T follicular helper cell (primary cell): ENCODE results near the gene RPL27.
A peak's percentile ranks its signal among the peaks of the same experiment; 100 is the strongest.

Experiments used
- DNase-seq: peaks from one replicate; pipeline ENCODE4 v3.0.0-alpha.2; 2020; ENCODE audit warnings: low read depth

RPL27 gene

DNA sequence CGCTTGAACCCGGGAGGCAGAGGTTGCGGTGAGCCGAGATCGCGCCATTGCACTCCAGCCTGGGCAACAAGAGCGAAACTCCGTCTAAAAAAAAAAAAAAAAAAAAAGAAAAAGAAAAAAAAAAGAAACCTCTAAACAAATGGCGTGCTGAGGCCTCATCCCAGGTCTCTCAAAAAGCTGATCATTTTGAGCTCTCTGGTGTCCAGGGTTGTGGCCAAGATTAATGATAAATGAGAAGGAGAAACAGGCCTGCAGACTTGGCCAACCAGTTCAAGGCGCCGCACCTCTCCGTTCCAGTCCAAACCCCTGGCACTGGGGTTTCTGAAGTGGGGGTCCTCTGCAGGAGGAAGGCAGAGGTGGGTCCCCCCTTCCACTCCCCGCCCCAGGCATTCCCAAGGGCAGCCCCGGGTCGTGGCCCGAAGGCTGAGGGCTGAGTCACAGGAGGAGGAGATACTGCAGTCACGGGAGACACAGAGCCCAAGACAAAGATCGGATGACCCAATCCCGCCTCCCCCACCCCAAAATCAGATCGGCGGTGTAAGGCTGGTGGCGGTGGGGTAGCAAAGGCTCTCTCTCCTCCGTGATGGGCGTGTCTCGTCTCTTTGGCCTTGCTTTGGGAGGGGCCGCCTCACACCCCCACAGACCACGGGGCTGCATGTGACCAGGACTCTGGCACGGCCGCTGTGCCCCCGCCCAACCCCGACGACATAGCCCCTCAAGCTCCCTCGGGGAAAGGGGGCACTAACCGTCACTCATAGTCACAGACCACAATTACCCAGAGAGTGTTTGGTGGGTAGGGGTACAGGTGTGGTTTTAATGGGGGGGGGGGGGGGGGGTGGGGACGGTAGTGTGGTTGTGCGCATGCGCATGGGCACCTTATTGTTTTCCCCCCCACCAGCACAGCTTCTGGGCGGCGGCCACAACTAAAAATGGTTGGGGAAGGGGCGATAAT lies 22.8 kb downstream of the RPL27 start:
- DNase-seq, result no peak

DNA sequence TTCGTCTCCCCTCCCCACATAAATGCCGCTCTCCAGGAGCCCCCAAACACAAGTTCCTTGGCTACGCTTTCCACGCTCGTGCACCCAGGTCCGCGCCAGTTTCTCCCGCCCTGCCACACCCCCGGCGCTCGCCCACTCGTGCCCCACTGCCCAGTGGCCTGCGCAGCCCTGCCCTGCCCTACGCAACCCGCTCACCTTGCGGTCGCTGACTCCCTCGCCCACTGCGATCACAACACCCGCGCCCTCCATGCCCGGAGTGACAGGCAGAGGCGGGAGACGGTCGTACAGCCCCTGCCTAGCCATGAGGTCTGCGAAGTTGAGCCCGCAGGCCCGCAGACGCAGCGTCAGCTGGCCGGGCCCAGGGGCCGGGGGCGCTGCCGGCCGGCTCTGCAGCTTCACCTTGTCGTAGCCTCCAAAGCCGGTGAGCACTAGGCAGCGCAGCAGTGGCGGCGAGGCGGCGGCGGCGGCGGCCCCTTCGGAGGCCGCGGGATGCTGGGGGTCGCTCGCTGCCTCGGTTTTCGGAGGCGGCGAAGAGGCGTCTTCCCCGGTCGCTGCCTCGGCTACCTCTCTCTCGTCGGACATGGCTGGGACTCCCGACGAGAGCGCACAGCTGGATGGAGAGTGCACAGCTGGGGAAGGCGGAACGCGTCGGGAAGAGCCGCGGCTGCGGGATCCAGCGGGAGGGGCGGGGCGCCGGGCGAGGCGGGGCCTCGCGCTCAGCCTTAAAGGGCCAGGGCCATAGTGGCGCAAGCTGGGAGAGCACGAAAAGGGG lies 23.7 kb downstream of the RPL27 start, which contains the start of gene VAT1:
Gene VAT1, minus strand, starts transcription at position 645 of the 772 bp plus-strand sequence. Its CDS starts 63 bp downstream, at position 582.
- DNase-seq, result peak; percentile 50

DNA sequence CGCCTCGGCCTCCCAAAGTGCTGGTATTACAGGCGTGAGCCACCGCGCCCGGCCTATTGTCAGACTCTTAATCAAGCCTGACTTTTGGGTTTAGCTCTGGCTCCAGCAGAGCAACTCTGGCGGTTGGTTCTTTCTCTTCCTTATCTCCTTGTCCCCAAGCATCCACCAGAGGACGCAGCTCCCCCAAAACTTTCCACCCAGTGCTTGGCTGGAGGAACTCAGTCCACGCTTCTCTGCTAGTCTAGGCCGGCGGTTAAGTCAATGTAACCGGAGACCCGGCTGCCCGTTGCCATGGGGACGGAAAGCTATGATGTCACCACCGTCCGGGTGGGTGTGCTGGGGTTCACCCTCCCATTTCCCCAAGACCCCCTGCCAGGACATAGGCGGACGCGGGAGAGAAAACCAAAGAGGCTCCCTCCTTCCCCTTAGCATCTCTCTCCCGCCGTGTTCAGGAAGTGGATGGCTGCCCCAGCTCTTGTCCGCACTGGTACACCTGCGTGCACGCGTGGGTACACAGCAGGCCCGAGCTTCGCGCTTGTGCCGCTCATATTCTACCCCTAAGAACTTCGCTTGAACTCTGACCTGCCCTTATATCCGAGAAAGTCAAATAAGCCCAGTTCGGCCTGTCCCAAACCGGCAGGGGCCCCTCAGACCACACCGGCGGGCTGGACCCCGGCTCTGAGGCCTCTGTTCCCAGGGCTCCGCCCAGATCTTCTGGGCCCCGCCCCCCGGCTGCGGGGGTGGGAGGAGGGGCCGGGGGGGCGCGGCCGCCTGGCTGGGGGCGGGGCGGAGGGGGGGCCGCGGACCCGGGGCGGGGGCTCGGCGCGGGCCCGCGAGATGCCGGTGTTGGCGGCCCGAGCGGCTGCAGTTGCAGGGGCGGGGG lies 26.4 kb downstream of the RPL27 start, which contains the start of gene RND2:
Gene RND2, plus strand, starts transcription at position 825 of the 883 bp plus-strand sequence. CDS start 117 bp downstream, outside the sequence.
- peak; percentile 71 for DNase-seq

DNA sequence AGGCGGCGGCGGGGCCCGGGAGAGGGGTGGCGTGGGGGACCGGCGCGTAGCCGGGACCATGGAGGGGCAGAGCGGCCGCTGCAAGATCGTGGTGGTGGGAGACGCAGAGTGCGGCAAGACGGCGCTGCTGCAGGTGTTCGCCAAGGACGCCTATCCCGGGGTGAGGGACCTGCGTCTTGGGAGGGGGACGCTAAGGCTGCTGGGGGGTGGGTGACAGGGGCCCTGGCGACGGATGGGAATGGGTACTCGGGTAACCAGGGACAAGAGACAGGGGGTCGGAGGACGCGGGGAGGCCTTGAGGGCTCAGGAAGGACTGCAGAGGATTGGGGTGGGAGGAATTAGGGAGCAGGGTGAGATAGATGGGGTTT lies 27.1 kb downstream of the RPL27 start:
- DNase-seq, result no peak

DNA sequence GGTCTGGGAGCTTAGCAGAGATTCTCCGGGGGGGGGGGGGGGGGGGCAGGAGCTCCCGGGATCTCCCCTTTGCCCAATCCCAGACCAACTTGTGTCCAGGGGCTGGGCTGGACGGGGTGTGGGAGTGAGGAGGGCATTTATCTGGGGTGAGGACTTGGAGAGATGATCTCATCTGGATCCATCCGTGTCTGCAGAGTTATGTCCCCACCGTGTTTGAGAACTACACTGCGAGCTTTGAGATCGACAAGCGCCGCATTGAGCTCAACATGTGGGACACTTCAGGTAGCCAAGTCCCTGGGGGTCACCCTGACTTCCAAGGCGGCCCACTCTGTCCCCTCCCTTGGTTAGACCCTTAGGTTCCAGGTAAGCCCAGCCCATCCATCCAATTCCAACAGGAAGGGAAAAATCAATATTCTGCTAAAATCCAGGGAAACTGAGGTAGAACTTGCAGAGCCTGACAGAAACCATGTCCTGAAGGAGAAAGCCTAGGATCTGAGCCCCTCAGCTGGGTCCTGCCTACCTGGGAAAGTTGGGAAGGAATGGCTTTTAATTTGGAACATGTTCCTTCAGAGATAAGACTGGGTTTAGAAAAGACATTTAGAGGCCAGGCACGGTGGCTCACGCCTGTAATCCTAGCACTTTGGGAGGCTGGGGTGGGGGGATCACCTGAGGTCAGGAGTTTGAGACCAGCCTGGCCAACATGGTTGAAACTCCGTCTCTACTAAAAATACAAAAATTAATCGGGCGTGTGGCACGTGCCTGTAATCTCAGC lies 27.7 kb downstream of the RPL27 start:
- DNase-seq, result no peak

DNA sequence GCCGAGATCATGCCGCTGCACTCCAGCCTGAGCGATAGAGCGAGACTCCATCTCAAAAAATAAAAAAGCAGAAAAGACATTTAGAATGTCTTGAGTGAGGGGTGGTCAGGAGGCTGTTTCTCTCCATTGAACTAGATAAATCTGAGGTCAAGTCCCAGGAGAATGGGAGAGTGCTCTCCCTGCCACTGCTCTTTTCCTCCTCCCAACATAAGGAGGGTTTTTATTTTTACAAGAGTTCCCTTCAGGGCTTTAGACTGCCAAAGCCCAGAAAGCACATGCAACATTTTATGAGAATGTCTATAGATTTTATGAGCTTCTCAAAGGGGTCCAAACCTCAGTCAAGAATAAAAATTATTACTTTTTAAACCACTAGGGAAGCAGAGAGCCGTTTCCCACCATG lies 28.4 kb downstream of the RPL27 start:
- DNase-seq, result no peak

DNA sequence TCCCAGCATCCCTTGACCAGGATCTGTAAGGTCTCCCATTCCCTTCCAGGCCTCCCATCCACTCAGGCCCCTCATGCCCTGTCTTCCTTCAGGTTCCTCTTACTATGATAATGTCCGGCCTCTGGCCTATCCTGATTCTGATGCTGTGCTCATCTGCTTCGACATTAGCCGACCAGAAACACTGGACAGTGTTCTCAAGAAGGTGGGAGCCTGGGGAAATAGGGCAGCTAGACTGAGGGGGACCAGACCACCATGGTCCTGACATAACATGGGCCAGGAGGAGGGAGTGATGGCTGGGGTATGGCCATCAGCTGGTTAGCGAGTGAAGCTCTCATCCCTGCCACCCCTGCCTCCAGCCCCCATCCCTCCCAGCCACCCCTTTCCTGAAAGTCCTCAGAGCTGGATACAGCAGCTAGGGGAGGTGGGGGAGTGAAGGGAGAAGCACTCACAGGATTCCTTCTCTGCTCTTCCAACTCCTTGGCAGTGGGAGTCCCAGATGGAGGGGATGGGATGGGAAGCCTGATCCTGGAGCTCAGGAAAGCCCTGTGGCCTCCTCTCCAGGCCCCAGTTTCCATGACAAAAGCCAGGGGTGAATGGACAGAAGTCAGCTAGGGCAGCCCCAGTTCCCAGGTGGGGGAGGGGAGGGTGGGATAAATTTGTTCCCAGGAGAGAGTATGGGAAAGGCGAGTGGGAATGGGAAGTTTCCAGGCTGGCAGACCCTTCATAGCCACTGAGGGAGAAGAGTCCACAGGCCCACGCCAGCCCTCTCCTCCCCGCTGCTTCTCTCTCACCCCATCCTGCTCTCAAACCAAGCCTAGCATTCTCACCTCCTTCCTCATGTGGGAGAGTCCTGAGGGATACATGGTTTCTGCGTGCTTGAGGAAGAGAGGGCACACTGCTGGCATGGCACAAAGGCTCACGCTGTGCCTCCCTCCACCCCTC lies 29.1 kb downstream of the RPL27 start:
- DNase-seq, result no peak

DNA sequence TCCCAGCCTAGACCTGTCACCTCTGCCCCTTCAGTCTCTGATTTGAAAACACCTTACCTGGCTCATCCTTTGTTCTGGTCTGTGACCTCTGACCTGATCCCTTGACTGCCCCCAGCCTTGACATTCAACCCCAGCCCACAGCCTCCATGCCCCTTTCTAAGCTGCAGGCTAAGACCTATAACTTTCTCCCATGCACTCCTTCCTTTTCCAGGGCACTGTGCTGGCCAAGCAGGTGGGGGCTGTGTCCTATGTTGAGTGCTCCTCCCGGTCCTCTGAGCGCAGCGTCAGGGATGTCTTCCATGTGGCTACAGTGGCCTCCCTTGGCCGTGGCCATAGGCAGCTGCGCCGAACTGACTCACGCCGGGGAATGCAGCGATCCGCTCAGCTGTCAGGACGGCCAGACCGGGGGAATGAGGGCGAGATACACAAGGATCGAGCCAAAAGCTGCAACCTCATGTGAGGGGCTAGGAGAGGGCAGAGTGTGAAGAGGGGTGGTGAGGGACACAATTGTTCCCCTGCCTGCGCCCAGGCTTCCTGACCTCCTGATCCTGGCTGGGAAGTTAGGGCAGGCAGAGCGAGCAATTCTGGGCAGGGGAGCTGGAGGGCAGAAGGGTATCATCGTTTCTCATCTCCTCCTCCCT lies 30.1 kb downstream of the RPL27 start:
- DNase-seq, result no peak

DNA sequence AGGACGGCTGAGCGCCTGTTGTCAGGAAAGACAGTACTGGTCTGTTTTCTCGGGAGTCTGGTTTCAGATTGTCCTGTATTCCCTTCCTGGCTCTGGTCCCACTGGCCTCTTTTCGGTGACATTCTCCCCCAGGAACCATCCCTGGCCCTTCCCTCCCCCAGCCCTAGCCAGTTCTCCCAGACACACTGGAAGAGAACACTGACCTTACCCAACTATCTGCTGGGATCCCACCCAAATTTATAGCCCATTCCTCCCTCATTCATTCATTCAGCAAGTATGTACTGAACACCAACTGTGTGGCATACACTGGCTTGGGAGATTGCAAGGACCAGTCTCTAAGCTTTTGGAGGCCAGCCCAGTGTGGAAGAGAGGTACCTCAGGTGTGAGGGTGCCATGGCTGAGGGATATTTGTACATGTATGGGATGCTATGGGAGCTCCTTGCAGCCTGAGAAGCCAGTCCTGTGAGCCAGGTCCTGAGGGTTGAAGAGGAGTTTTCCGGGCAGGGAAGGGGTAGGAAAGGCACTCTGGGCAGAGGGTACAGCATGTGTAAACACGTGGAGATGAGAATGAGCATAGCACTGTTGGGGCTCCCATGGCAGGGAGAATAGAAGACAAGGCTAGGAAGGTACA lies 32.0 kb downstream of the RPL27 start:
- no peak for DNase-seq

DNA sequence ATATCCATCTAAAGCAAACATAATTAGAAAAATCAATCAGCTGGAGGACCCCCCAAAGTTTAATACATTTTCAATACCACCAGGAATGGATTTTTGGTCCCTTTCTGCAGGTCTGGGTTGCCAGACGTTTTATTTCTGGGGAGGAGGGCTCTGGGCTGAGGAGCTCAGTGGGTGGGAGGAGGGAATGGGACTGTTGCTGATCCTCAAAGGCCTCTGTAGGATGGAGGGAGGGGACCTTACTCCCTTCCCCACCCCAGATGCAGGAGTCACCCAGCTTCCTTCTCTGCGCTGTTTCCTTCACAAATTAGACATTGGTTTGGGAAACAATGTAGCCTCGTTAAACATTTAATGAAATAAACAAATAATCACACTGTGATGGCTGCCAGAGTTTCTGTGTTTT lies 33.4 kb downstream of the RPL27 start:
- DNase-seq, result no peak

DNA sequence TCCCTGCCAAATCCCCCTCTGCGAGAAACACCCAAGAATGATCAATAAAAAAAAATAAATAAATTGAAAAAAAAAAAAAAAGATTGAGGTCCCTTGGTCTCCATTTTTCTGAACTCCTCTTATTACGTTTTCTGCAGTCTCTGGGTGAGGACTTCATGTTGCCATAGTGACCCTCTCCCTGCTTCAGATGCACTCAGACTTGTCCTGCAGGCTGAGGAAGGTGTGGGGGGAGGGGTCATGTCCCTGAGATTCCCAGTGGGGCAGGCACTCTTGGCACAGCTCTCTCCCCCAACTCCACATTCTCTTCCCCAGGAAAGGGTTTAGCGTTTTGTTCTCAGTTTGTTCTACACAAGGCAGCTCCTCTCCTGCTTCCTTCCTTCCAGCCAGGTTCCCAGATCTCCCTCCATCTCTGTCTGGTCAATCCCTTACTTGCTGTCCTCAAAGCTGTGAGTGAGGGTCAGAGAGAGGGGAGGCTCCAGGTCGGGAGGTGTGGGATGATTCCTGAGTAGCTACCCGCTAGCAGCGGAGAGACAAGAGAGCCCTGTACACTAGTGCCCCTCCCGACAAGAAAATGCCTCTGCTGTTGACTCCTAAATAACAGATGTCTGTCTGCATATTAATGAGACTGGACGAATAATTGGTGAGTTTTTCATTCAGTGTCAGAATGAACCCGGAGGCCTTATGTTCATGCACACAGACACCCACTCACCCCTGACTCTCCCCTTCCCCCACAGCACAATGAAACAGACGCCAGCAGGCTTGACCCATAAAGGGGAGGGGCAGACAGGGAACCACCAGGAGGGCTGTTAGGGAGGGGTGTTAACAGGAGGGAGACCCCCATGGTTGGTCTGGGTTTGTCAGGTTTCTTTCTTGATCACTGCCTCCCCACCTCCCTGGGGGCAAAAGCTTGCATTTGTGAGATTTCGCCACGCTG lies 36.0 kb downstream of the RPL27 start:
- no peak for DNase-seq

DNA sequence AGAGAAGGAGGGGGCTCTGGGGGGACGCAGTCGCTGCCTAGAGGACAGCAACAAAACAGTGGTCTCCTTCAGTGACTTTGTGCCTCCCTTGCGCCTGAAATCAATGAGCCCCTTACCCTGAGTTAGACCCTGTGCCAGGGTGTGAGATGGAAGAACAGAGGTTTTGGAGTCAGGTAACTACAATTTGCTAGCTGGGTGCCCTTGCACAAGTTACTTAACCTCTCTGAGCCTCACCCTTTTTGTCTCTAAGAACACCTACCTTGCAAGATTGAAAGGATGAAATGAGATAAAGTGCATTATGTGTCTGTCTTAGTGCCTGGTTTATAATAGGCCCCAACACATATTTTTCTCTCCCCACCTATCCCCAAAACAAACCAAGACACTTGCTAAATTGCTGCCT lies 36.7 kb downstream of the RPL27 start:
- DNase-seq, result no peak

DNA sequence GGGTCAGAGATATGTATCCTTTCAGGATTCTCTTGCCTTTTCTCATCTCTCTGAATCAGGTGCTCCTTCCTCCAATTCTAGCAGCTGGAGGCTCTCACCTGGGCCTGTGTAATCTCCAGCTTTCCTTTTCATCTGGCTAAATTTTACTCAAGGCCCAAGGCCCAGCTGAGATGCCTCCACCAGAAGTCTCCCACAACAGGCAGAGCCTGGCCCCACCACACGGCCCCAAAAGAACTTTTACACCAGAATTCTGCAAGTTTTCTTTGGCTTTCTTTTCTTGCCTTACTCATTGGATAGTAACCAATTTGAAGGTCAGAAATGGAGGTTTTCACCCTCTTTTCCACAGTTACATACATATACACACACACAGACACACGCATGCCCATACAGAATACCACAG lies 41.4 kb downstream of the RPL27 start:
- no peak for DNase-seq

DNA sequence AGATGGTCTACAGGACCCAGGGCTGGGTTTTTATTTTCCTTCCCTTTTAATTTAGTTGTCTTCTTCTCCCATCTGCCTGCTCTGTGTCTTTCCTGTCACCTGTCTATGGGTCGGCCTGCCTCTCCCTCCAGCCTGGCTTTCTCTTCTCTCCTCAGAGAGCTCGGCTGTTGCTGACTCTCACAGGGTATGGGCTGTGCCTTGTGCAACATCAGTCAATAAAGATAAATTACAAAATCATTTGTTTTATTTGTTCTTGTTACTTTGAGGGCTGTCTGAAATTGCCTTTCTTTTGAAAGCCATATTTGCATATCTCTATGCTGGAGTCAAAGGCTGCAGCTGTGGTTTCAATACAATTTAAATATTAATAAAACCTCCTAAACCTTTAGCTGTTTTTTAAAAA lies 42.4 kb downstream of the RPL27 start:
- DNase-seq, result no peak

DNA sequence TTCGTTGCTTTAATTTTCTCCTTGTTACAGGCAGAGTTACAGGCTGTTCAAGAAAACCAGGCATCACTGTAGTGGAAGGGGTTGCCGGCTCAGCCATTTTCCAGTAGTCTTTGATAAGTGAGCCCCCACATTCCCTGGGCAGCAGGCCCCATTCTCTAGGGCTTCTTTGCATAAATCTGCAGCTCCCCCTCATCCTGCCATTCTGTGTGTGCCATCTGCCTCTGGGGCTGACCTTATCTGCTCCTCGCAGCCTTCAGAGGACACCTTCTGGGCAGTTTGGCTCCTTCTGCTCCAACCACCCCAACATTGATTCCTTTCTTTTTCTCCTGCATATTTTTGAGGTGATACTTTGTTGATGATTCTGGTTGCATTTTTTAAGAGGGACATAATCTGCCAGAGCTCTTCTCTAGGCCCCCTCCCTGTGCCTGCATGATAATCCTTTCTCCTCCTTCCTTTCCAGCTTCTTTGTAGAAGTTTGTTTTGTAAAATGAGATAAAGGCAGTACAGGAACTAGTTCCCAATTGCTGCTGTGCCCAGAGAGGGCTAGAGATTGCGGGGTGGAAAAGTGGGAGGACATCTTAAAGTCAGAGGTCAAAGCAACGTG lies 43.9 kb downstream of the RPL27 start:
- DNase-seq, result no peak

DNA sequence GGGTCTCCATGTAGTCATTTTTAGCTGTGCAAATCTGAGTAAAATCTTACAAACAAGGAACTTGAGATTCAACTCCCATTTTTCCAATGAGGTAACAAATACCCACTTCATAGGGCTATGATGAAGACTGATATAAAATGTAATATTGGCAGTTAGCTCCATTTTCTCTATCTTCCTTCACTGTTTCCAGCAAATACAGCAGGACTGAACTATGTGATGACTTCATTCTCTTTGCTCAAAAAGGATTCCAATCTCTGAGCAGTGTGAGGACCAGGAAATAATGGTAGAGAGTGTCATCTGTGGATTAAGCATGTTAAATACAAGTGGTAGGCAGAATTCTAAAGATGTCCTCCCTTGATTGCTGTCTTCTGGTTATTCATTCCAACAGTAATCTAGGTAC lies 45.1 kb downstream of the RPL27 start:
- no peak for DNase-seq

DNA sequence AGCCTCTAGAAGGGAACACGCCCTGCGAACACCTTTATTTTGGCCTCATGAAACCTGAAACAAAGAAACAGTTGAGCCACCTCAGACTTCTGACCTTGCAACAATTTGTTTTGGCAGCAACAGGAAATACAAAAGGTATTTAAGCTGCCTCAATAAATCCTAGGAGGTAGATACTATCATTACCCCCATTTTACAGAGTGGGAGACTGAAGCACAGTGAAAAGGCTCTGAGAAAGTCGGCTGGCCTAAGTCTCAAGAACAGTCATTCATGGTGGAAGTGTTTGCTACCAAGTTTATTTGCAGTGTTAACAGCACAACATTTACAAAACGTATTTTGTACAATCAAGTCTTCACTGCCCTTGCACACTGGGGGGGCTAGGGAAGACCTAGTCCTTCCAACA lies 45.8 kb downstream of the RPL27 start:
- DNase-seq, result no peak
